GM19238 (cell line): Measurements from ENCODE around the gene CAMSAP2.

Source experiments
- DNase-seq: peaks from one replicate; pipeline ENCODE4 v3.0.0; 2011; ENCODE audit warnings: low spot score; ENCODE audit not compliant: insufficient read length

Gene CAMSAP2

DNA sequence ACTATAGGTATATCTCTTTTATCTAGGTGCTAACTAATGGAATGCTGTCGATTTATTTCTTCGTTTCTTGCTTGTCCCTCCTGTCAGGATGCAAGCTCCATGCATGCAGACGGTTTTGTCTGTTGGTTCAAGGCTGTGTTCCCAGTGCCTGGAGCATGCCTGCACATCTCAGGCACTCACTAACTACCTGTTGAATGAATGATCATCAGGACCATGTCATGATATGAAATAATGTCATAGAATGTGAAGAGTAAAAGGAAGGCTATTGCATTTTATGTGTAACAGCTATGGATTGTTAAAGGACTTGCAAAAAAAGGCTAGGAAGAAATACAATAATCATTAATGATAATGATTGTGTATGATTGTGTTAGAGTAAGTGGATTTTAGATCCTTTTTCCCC, 138.3 kb downstream of the CAMSAP2 start:
- DNase-seq, result no peak

DNA sequence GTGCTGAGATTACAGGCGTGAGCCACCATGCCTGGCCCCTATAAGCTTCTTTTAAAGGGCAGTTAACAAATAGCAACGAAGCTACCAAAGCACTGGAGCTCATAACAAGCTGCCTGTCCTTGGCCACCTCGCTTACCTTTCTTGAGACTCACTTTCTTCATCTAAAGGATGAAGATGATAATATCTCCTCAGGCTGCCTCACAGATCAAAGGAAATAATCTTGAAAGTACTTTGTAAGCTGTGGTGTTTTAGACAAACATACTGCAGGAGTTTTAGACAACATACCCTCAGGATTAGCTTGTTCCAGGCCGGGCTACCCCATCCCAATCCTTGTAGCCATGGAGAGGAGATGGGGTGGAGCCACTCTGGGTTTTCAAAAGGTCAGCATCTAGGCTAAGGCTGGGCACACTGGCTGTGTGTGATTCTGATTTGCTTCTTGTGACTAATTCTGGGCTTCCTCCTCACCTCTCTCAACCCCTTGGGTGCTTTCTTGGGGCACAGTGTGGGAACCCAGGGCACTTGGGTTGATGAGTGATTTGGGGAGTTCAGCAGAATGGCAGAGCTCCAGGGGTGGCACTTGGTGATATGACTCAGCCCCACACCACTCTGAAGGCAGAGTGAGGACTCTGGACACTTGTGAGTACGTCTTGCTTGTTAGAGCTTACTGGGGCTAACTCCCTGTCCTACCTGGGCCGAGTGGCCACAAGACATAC, 139.3 kb downstream of the CAMSAP2 start:
- no peak for DNase-seq

DNA sequence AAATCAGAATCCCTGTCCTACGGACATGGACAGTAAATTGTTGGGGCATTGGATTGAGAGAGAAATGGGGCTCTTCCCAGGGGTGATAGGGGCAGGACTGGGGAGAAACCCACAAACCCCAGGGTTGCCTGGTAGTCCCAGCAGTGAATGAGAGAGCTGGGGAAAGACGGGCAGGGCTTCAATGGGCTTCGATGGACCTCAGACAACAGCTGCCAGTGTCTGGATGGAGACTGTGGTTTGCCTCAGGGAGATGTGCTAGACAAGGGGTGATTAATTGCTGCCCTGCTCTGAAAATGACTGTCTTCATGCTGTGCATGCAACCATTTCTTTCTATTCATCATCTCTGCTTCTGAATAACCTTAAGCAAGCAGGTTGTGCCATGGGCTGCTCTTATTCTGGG, 141.5 kb downstream of the CAMSAP2 start:
- no peak for DNase-seq

DNA sequence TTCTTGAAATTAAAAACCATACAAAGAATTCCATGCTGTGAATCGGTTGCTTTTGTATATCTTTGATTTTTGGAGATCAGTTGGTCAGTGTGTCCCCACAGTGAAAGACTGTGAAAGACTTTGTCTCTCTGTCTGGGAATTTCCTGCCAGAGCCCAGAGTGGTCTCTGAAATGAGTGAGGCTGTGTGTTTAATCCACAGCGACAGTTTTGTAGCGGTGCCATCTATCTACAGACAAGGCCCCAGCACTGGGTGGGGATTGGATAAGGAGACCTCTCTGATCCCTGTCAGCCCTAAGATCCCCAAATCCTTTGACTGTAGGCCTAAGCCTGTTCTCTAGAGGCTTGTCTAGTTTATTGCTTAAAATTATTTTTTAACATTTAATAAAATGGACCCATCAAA, 144.4 kb downstream of the CAMSAP2 start:
- no peak for DNase-seq

DNA sequence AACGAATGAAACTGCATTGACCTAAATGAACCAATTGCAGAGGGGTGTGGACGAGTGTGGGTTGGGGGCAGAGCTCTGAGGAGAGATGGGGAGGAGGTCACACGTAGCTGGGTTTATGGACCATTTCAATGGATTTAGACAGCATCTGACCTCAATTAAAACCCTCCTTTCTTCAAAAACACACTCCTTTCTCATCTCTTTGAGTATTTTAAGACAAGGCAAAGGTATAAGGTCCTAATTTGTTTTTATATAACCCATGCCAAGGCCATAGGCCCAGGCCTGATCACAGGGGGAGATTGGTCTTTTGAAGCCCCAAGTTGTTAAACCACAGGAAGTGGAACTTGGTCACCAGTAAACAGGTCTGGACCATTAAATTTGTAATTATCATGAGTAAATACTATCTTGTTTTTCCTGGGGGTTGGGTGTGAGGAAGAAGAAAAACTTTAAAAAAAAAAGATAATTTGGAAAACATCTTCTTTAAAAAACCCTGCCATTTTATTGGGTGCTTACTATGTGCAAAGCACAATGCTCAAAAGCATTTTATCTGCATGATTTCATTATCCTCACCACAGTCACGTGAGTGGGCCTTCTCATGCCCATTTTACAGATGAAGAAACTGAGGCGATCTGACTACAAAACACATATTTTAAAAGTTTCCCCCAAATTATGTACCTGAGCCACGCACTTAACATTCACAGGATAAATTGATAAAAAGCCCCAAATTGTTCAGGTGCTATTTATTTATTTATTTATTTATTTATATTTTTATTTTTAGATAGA, 147.1 kb downstream of the CAMSAP2 start:
- no peak for DNase-seq

DNA sequence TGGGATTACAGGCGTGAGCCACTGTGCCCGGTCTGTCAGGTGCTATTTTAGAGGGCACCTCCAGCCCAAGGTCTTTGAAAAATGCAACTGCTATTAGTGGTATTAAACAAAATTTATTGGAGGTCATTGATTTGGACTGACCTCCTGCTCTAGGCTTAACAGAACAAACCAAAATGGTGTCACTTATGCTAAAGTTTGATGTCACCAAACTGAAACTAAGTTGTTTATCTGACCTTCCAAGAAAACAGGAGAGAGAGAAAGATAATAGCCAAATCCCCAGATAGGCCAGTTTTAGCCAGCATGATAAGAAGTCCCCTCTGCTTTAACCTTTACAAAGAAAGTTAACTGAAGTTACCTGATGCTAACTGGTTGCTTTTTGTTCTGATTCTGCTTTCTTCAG, 147.9 kb downstream of the CAMSAP2 start:
- DNase-seq, result no peak

DNA sequence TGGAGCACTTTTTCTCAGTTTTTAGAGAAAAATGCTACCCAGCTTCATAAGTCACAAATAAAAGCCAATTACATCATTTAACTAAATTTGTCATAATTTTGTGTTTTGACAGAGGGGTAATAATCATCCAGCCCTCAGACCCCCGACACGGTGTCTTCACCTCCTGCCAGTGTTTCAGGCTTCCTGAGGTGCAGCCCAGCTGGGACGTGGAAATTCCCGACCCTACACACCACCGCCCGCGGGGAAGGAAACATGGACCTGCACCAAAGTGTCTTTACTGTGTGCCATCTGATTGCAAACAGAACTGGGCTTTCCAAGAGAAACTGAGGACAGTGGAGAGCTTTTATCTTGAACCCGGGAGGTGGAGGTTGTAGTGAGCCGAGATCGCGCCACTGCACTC, 148.3 kb downstream of the CAMSAP2 start:
- DNase-seq, result no peak

DNA sequence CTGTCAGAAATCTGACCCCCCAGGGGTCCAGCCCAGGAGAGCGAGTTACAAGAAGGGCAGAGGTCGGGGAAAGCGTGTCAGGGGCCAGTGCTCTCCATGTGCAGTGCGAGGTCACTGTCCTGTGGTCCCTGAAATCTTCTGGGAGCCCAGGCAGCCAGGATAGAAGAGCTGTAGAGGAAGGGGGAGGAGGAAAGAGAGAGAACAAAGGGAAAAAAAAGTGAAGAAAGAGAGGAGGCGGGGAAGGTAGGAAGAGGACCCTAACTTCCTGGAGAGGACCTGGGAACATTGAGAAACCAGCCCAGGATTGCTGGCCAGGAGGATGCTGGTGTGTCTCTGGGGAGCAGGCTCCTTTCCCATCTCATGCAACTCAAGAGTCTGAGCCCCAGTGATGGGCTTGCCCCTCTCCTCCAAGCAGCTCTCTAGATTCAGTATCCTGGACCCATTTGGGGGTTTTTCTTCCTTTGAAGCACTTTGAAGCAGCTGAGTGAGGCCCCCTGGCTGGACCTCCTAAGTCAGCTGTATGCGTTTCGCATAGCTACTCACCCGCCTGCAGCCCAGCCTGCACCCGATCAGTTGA, 149.2 kb downstream of the CAMSAP2 start:
- DNase-seq, result no peak

DNA sequence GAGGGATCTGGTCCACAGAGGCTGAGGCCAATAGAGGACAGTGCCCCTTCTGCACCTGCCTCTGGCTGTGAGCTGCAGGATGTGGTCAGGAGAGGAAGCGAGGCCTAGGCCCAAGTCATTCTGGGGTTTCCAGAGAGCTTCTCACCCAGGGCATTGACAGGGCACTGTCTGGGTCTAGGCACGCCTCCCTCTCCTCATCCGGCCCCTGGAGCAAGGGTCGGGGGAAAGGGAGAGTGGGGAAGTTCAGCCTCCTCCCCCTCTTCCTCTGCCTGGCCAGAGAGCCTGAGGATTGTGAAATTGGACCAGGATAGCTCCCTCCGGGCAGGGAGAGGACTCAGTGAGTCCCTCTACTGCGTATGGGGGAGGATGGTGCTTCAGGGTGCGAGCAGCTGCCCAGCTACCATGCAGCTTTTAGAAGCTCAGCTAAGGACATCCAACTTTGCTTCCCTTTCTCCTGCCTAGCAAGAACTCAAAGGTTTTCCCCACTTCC, 149.7 kb downstream of the CAMSAP2 start:
- DNase-seq, result peak; percentile 86

DNA sequence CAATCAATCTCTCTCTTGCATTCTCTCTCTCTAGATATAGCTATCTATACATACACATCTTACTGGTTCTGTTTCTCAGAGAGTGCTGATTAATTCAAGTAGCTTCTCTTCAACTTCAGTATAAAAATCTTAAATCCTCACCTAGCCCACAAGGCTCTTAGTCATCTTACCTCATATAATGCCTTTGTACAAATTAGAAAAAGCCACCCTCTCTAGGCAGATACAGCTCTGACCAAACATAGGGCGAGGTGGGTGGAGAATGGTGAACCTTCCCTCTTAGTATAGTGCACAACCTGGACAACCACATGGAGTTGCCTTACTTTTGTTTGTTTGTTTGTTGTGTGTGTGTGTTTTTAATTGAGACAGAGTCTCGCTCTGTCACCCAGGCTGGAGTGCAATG, 150.9 kb downstream of the CAMSAP2 start:
- no peak for DNase-seq

DNA sequence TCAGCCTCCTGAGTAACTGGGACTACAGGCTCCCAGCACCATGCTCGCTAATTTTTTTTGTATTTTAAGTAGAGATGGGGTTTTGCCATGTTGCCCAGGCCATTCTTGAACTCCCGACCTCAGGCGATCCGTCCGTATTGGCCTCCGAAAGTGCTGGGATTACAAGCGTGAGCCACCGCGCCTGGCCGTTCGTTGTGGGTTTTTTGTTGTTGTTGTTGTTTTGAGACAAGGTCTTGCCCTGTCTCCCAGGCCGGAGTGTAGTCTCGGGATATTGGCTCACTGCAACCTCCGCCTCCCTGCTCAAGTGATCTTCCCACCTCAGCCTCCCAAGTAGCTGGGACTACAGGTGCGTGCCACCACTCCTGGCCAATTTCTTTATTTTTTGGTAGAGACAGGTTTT, 151.3 kb downstream of the CAMSAP2 start:
- no peak for DNase-seq

DNA sequence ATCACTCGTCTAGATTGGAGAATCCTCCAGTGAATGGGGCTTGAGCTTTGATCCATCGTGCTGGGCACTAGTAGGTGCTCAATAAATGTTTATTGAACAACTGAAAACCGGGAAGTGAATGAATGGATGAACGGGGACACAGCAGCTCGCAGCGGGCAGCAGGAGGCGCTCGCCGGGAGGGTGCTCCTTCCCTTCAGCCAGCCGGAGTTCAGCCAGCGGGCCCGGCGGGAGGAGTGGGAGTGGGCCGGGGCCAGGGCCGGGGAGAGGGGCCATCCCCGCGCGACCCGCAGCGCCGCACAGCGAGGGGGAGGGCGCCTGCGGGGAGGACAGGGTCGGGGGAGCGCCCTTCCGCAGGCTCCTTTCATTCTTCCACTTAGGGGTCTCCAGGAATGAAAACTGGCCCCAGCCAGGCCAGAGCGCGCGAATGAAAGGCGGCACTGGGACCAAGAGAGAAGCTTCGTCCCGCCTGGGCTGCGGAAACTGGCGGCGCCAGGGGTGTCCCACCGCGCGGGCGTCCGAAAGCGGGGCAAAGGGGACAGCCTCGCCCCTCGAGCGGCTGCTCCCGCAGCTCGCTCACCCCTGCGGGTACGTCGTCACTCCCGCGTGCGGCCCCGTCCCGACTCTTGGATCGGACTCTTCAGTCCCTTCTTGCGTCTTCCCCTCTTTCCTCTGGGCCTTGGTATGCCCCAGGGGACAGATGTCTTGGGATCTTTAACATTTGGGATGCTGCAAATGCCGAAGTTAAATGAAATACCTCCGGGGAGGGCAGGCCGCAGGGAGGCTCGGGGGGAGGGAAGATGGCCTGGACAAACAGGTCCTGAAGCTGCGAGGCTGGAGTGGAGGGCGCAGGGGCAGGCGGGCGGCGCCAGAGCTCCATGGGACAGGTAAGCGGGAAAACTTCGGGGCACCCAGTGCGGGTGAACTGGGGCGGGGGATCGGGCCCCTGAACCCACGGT, 152.4 kb downstream of the CAMSAP2 start:
- DNase-seq, result no peak

DNA sequence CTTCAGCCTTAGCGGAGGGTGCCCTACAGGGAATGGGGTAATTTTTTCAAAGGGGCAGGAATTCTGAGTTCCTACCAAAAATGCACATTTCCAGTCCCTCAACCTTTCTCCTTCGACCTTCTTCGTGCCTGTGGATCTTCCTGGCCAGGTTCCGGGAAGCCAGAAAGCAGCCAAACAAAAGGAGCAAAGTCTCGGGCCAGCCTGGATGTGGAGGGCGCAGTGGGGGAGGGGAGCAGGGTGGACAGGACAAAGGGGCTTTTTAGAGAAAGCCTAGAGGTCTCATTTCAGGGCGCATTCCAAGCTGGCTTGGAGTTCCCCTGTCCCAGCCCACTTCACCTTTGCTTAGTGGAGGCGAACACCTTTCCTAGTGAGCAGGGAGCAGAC, 153.1 kb downstream of the CAMSAP2 start:
- DNase-seq, result no peak

DNA sequence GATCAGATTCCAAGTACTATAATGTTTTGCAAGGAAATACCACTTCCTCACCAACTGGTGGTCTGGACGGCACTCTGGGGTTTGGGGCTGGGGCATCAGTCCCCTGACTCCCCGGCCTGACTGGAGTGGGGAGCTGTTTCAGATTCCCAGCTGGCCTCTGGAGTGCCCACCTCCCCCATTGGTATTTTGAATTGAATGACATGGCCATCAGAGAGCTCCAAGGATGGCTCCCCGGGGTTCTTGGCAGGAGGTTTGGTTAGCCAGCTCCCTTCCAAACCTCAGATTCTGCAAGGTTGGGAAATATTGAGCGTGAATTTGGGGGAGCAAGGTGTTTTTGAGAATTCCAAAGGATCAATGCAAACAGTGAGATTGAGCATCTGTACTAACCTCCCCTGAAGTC, 153.9 kb downstream of the CAMSAP2 start:
- no peak for DNase-seq

DNA sequence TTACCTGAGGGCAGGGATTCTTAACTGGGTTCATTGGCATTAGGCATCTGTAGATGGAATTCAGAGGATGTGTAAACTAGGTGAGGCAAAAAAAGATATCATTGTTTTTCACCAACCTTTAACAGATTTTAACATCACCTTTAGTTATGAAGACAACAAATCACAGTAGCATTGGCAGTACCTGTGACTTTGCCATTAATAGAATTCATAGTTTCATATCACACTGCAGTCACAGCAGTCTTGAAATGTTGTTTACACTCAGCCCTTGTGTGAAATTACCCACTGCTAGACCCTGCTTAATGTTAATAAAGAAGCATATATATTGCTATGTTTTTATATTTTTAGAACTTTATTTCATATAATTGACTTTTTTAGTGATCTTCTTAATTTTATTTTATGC, 154.3 kb downstream of the CAMSAP2 start:
- no peak for DNase-seq

DNA sequence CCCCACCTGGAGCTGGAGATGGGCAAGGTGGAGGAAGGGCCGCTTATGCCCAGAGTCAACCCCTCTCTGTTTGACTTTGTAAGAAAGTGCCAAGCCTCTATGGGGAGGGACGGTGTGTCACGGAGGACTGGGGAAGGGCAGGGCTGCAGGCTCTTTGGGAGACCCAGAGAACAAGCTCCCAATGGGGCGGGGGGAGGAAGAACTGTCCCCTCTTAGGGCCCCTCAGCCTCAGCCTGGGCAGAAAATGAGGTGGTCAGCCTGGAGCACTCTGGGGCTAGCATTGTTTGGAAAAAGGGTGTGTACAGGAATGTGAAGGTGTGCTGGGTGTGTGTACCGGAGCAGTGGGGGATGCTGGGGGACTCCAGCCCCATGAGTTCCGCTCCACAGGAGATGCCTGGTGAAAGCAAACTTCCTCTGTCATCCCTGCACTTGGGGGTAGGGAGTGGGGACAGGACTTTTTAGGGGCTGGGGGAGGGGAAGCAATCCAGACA, 154.8 kb downstream of the CAMSAP2 start:
- no peak for DNase-seq

DNA sequence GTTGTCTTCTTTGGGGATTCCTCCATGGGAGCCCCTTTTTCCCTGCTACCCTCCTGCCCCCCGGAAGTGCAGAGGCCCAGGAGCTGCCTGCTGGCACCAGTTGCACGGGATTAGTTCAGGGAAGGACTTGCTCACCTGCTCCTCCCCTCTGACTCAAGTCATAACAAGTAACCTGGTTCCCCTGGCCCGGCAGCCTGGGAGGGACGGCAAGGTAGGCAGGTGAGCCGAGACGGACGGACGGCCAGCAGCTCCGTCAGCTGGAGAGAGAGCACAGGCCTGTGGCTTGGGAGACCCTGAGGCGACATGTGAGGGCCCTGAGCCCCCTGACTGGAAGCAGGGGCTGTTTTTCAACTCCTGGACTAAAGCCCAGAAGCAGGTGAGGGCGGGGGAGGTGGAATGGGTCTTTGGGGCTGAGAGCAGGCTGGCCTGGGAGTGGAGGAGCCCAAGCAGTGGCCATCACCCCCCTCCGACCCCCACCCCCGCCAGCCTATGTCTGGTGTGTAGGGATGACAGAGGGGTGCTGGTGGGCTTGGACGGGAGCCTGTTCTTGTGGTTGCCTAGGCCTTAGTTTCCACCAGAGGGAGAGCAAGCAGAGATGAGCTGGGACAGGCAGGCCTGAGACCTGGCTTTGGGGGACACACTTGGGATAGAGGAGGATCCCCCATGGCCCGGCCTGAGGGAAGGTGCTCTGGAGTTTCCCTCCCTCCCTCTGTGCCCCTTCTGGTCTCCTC, 156.2 kb downstream of the CAMSAP2 start, which contains the start of gene INAVA:
Gene INAVA (plus strand): TSS at position 189 of the 731 bp plus-strand sequence. CDS start 3,501 bp downstream, outside the sequence.
- DNase-seq, result no peak

DNA sequence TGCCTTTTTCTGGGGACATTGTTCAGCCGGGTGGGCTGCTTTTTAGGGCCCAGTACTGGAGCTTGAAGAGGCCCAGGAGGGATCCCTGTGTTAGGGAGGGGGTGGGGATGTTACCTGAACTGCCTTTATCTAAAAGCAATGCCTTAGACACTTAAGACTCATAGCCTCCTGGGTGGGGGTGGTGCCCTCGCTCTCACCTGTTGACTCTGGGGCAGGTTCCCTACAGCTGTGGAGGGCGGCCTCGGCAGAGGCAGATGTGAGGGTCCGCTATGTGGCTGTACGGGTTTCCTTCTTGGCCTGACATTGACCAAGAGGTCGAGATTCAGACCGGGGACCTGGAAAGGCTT, 156.7 kb downstream of the CAMSAP2 start:
- DNase-seq, result no peak

DNA sequence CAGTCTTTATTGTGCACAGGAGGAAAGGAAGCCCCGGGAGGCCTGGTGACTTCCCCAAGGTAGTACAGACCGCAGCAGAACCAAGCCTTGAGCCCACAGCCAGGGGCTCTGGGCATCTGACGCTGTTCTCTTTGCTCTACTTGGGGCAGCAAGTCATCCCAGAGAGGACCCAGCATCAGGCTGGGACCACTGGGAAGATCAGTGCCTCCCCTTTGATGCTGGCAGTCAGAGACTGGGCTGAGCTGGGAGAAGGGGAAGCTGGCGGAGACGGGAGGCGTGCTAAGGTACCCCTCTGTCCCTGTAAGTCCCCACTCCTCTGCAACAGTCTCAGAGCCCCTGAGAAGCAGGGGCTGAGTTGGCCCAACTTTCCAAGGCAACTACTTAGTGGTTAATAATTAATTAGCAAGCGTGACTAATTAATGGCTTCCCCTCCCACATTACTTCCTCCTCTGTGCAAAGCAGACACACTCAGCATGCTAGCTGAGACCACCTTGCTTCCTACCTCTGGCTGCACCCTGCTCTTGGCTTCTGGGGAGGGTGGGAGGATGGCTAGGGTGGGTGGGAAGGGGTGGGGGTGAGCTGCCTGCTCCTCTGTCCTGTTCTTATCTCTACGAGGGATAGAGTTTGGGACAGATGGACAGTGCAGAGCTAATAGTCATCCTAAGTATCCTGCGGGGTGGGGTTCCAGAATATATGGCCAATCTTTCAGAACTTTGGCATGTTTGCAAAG, 157.3 kb downstream of the CAMSAP2 start:
- DNase-seq, result peak; percentile 58
